ENCODE measurements around the gene KRT77.

The KRT77 gene

GRCh38 chr12:52649066-52649465 lies 54.3 kb downstream of the KRT77 start:
- CTCF ChIA-PET = no interaction called here
- no peak for TF ChIP-seq HDGF (IDR thresholded peaks at IDR 0.05; ENCODE audit: borderline replicate concordance)
- no peak for DNase-seq (ENCODE audit: extremely low spot score)
- POLR2A ChIA-PET = no interaction called here

GRCh38 chr12:52648012-52648550 lies 55.2 kb downstream of the KRT77 start:
- ChIA-PET CTCF (no interaction called here), POLR2A (no interaction called here)
- no peak for DNase-seq (ENCODE audit: extremely low spot score)
- TF ChIP-seq SP1 (IDR thresholded peaks at IDR 0.05) = no peak

- CTCF ChIA-PET = no interaction called here
- DNase-seq (ENCODE audit: extremely low spot score) = no peak
- TF ChIP-seq NFRKB (IDR thresholded peaks at IDR 0.05) = no peak
- TF ChIP-seq TARDBP (IDR thresholded peaks at IDR 0.05) = no peak
- TF ChIP-seq PKNOX1 (IDR thresholded peaks at IDR 0.05) = no peak
- no peak for TF ChIP-seq SP1 (IDR thresholded peaks at IDR 0.05)
- TF ChIP-seq CTBP1 (IDR thresholded peaks at IDR 0.05; ENCODE audit: borderline replicate concordance) = no peak
- no peak for TF ChIP-seq FOXM1 (IDR thresholded peaks at IDR 0.05; ENCODE audit: borderline replicate concordance)
- no peak for TF ChIP-seq L3MBTL2 (conservative IDR thresholded peaks at IDR 0.05)
- no peak for TF ChIP-seq HDGF (IDR thresholded peaks at IDR 0.05; ENCODE audit: borderline replicate concordance)
- TF ChIP-seq FOXA1 (IDR thresholded peaks at IDR 0.05) = no peak
- POLR2A ChIA-PET = no interaction called here
Measured at GRCh38 chr12:52647601-52648000, 55.7 kb downstream of the KRT77 start.

- ChIA-PET CTCF (no interaction called here), POLR2A (no interaction called here)
Measured at GRCh38 chr12:52646613-52647012, 56.7 kb downstream of the KRT77 start.

GRCh38 chr12:52645982-52646381 lies 57.3 kb downstream of the KRT77 start:
- no peak for DNase-seq (ENCODE audit: extremely low spot score)
- TF ChIP-seq SP1 (IDR thresholded peaks at IDR 0.05) (no peak), FOXK2 (IDR thresholded peaks at IDR 0.05) (no peak), FOXM1 (IDR thresholded peaks at IDR 0.05; ENCODE audit: borderline replicate concordance) (no peak), PKNOX1 (IDR thresholded peaks at IDR 0.05) (no peak), L3MBTL2 (conservative IDR thresholded peaks at IDR 0.05) (no peak)
- ChIA-PET CTCF (no interaction called here), POLR2A (interaction anchor here (1.0 kb wide), 1 partner anchor 362 kb away, joined by 3 read pairs; no protein-coding TSS in a partner anchor)

More at GRCh38 chr12:52646613-52647012, 56.7 kb downstream of the KRT77 start:
- DNase-seq (ENCODE audit: extremely low spot score) = no peak
- TF ChIP-seq FOXK2 (IDR thresholded peaks at IDR 0.05) = no peak
- no peak for TF ChIP-seq TARDBP (IDR thresholded peaks at IDR 0.05)
- no peak for TF ChIP-seq BHLHE40 (IDR thresholded peaks at IDR 0.05; ENCODE audit: borderline replicate concordance)
- no peak for TF ChIP-seq FOXM1 (IDR thresholded peaks at IDR 0.05; ENCODE audit: borderline replicate concordance)
- TF ChIP-seq FOXA1 (IDR thresholded peaks at IDR 0.05) = no peak
- no peak for TF ChIP-seq HDGF (IDR thresholded peaks at IDR 0.05; ENCODE audit: borderline replicate concordance)
- no peak for TF ChIP-seq LEF1 (IDR thresholded peaks at IDR 0.05; ENCODE audit: borderline replicate concordance)
- no peak for TF ChIP-seq PKNOX1 (IDR thresholded peaks at IDR 0.05)
- no peak for TF ChIP-seq CTBP1 (IDR thresholded peaks at IDR 0.05; ENCODE audit: borderline replicate concordance)
- no peak for TF ChIP-seq ZNF384 (IDR thresholded peaks at IDR 0.05)

GRCh38 chr12:52645120-52645761 lies 58.1 kb downstream of the KRT77 start:
- no peak for TF ChIP-seq ARNT (IDR thresholded peaks at IDR 0.05)
- no peak for TF ChIP-seq LEF1 (IDR thresholded peaks at IDR 0.05; ENCODE audit: borderline replicate concordance)
- ChIA-PET POLR2A (interaction anchor here (1.0 kb wide), 1 partner anchor 362 kb away, joined by 3 read pairs; no protein-coding TSS in a partner anchor), CTCF (no interaction called here)
- no peak for DNase-seq (ENCODE audit: extremely low spot score)

- POLR2A ChIA-PET = no interaction called here
- CTCF ChIA-PET = no interaction called here
- TF ChIP-seq HDGF (IDR thresholded peaks at IDR 0.05; ENCODE audit: borderline replicate concordance) = no peak
- TF ChIP-seq L3MBTL2 (conservative IDR thresholded peaks at IDR 0.05) = no peak
- TF ChIP-seq LEF1 (IDR thresholded peaks at IDR 0.05; ENCODE audit: borderline replicate concordance) = no peak
- no peak for TF ChIP-seq FOXA1 (IDR thresholded peaks at IDR 0.05)
- no peak for TF ChIP-seq ELF4 (IDR thresholded peaks at IDR 0.05)
- no peak for TF ChIP-seq SP1 (IDR thresholded peaks at IDR 0.05)
- TF ChIP-seq TARDBP (IDR thresholded peaks at IDR 0.05) = no peak
- TF ChIP-seq FOXM1 (IDR thresholded peaks at IDR 0.05; ENCODE audit: borderline replicate concordance) = no peak
- no peak for TF ChIP-seq PKNOX1 (IDR thresholded peaks at IDR 0.05)
- TF ChIP-seq ARNT (IDR thresholded peaks at IDR 0.05) = no peak
- no peak for TF ChIP-seq NFRKB (IDR thresholded peaks at IDR 0.05)
- TF ChIP-seq ZNF384 (IDR thresholded peaks at IDR 0.05) = no peak
- no peak for TF ChIP-seq BHLHE40 (IDR thresholded peaks at IDR 0.05; ENCODE audit: borderline replicate concordance)
- TF ChIP-seq SUZ12 (IDR thresholded peaks at IDR 0.05) = no peak
- no peak for TF ChIP-seq CTBP1 (IDR thresholded peaks at IDR 0.05; ENCODE audit: borderline replicate concordance)
- TF ChIP-seq FOXK2 (IDR thresholded peaks at IDR 0.05) = no peak
- DNase-seq (ENCODE audit: extremely low spot score) = no peak
Measured at GRCh38 chr12:52644078-52644415, 59.3 kb downstream of the KRT77 start.
